GM23248 (cell line): Measurements from ENCODE around the gene PDX1.

Experiments
- EZH2 ChIP-seq: fragments of 200-600 bp; sonication (generic); IDR thresholded peaks from 2 replicates; pipeline ENCODE4 v1.6.1; 2018; ENCODE audit warnings: antibody characterized with exemption, mild to moderate bottlenecking; ENCODE audit not compliant: insufficient read depth, poor library complexity, severe bottlenecking
- EZH2phosphoT487 ChIP-seq: fragments of 200-600 bp; sonication (generic); IDR thresholded peaks from 2 replicates; pipeline ENCODE4 v1.6.1; 2018; ENCODE audit warnings: antibody characterized with exemption, moderate library complexity, mild to moderate bottlenecking, low read depth; ENCODE audit not compliant: insufficient read depth

DNA sequence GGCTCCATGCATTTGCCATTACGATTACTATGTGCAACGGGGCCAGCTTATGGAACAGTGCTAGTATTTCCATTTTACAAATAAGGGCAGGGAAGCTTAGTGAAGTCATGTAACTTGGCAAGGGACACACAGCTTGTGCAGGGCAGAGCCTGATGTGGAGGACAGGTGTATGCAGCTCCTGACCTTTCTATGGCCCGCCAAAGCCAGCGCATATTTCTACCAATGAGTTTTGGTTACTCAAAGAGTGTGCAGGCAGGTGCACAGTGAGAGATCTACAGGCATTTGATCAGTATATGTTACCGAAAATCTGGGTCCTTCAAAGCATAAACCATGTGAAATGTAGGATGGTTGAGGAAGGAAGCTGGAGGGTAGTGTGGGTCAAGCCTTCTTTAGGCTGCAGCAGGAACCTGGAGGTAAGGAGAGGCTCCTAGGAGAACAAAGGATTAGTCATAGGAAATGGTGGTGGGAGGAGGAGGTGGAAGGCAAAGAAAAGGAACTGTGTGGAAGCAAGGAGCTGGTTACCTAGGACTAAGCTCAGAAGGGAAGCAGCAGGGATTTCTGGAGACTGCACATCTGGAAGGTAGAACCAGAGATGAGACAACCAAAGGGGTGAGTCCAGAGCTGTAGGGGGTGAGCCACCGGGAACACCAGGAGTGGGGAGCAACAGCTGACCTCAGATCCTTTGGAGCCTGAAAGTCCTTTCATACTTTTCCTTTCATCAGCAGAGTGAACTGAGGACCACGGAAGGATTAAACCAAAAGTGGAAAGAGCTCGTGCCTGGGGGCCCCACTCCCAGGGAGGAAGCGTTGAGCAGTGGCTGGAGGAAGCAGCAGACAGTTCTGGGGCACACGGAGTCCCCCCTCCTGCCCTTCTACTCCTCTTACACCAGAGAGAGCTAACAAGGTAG is 4.2 kb upstream of the PDX1 start:
- TF ChIP-seq EZH2: no peak
- TF ChIP-seq EZH2phosphoT487: no peak
